GM18868 (cell line): ENCODE data around the gene CDRT4.

Source experiments
- ATAC-seq: cut with Tn5 transposase; IDR thresholded peaks from one replicate; pipeline ENCODE4 v1.9.1; 2021; ENCODE audit warnings: mild to moderate bottlenecking, moderate library complexity; ENCODE audit not compliant: unreplicated experiment

The CDRT4 gene

GRCh38 chr17:15432807-15433611 lies 34.4 kb downstream of the CDRT4 start:
- ATAC-seq: no peak

GRCh38 chr17:15431766-15432165 lies 35.7 kb downstream of the CDRT4 start:
- no peak for ATAC-seq

GRCh38 chr17:15431196-15431595 lies 36.2 kb downstream of the CDRT4 start:
- ATAC-seq: no peak

- ATAC-seq: no peak
Measured at GRCh38 chr17:15424521-15424920, 42.9 kb downstream of the CDRT4 start.

- ATAC-seq: no peak
Measured at GRCh38 chr17:15422392-15422965, 44.9 kb downstream of the CDRT4 start.

GRCh38 chr17:15418781-15419180 lies 48.6 kb downstream of the CDRT4 start:
- no peak for ATAC-seq

- no peak for ATAC-seq
Measured at GRCh38 chr17:15414532-15415306, 52.7 kb downstream of the CDRT4 start.

GRCh38 chr17:15413101-15413771 lies 54.2 kb downstream of the CDRT4 start:
- ATAC-seq: no peak

- ATAC-seq: no peak
Measured at GRCh38 chr17:15412606-15413005, 54.8 kb downstream of the CDRT4 start.

- ATAC-seq: no peak
Measured at GRCh38 chr17:15411384-15412198, 55.8 kb downstream of the CDRT4 start.

GRCh38 chr17:15409721-15410250 lies 57.6 kb downstream of the CDRT4 start:
- ATAC-seq: no peak

- no peak for ATAC-seq
Measured at GRCh38 chr17:15408803-15409202, 58.6 kb downstream of the CDRT4 start.

GRCh38 chr17:15406081-15406480 lies 61.3 kb downstream of the CDRT4 start:
- ATAC-seq: no peak

GRCh38 chr17:15405058-15405415 lies 62.4 kb downstream of the CDRT4 start:
- no peak for ATAC-seq

GRCh38 chr17:15404106-15405057 lies 63.0 kb downstream of the CDRT4 start:
- ATAC-seq: no peak

- ATAC-seq: no peak
Measured at GRCh38 chr17:15403276-15403939, 64.0 kb downstream of the CDRT4 start.

GRCh38 chr17:15399443-15399842 lies 68.0 kb downstream of the CDRT4 start:
- ATAC-seq: no peak

- no peak for ATAC-seq
Measured at GRCh38 chr17:15398736-15399331, 68.6 kb downstream of the CDRT4 start.
